ENCODE data around the gene OR10C1.

The OR10C1 gene

DNA sequence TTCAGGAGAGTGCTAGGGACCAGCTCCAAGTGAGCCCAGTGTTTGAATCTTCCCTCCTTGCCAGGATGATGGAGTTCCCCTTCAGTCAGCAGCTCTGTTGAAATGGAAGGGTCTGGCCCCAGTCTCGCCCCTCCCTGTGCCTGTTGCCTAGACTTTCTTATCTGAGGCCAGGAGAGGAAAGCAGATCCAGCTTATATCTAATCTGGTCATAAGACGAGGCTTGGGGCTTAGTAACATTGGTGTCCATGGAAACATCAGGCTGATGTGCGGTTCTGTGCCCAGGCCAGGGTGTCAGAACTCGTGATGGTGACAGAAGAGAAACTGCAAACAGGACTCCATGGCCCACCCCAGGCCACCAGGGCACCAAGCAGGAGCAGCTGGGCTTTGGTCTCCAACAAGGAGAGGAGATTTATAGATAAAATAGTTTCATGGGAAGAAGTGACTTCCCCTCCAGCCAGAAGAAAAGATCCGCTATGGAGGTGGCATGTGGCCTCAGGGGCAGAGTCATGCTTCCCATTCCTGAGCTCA, 38.9 kb downstream of the OR10C1 start:
- H3K4me2 ChIP-seq, result no peak overlapping the region
- TF ChIP-seq, protein P1, sequence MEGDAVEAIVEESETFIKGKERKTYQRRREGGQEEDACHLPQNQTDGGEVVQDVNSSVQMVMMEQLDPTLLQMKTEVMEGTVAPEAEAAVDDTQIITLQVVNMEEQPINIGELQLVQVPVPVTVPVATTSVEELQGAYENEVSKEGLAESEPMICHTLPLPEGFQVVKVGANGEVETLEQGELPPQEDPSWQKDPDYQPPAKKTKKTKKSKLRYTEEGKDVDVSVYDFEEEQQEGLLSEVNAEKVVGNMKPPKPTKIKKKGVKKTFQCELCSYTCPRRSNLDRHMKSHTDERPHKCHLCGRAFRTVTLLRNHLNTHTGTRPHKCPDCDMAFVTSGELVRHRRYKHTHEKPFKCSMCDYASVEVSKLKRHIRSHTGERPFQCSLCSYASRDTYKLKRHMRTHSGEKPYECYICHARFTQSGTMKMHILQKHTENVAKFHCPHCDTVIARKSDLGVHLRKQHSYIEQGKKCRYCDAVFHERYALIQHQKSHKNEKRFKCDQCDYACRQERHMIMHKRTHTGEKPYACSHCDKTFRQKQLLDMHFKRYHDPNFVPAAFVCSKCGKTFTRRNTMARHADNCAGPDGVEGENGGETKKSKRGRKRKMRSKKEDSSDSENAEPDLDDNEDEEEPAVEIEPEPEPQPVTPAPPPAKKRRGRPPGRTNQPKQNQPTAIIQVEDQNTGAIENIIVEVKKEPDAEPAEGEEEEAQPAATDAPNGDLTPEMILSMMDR (conservative IDR thresholded peaks at IDR 0.05; ENCODE audit: low read depth, low read length), result no peak

DNA sequence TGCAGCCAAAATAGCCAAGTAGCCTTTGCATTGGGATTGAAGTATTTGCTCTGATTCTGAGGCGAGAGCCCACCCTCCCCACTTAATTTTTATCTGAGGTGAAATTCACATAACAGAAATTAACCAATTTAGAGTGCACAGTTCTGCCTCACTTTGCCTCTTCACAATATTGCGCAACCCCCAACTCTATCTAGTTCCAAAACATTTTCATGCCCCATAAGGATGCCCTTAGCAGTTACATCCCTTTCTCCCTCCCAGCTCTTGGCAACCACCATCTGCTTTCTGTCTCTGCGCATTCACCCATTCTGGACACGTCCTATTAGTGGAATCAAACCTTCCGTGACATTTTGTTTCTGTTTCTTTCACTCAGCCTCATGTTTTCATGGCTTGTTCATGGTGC, 39.6 kb downstream of the OR10C1 start:
- H3K4me2 ChIP-seq, result no peak overlapping the region
- H3K36me3 ChIP-seq (ENCODE audit: insufficient read depth), result no peaks in the 10 kb centered on the region
- H3K27ac ChIP-seq, result no peak overlapping the region
- no peaks in the 10 kb centered on the region for H3K4me1 ChIP-seq (ENCODE audit: low read depth, poor library complexity, severe bottlenecking)
- H4K20me1 ChIP-seq (ENCODE audit: insufficient read depth), result no peaks in the 10 kb centered on the region
- TF ChIP-seq, protein P1 (conservative IDR thresholded peaks at IDR 0.05; ENCODE audit: low read depth, low read length), result no peak
- no peaks in the 10 kb centered on the region for H3K27me3 ChIP-seq (ENCODE audit: insufficient read depth, low read depth)
- H3K4me3 ChIP-seq (IDR thresholded peaks at IDR 0.05; ENCODE audit: insufficient read depth, low read depth, low read length), result no peak overlapping the region
- no peak overlapping the region for H3K9ac ChIP-seq
- H2AFZ ChIP-seq (ENCODE audit: low read depth), result no peak overlapping the region
- H3K79me2 ChIP-seq (ENCODE audit: insufficient read depth, low read depth), result no peaks in the 10 kb centered on the region

More for the DNA sequence above, 38.9 kb downstream of the OR10C1 start:
- Histone ChIP-seq H3K79me2 (ENCODE audit: insufficient read depth, low read depth) (no peaks in the 10 kb centered on the region), H4K20me1 (ENCODE audit: insufficient read depth) (no peaks in the 10 kb centered on the region), H3K27me3 (ENCODE audit: insufficient read depth, low read depth) (no peaks in the 10 kb centered on the region), H2AFZ (ENCODE audit: low read depth) (no peak overlapping the region), H3K9ac (no peak overlapping the region), H3K27ac (no peak overlapping the region), H3K36me3 (ENCODE audit: insufficient read depth) (no peaks in the 10 kb centered on the region), H3K4me1 (ENCODE audit: low read depth, poor library complexity, severe bottlenecking) (no peaks in the 10 kb centered on the region), H3K4me3 (IDR thresholded peaks at IDR 0.05; ENCODE audit: insufficient read depth, low read depth, low read length) (no peak overlapping the region)

DNA sequence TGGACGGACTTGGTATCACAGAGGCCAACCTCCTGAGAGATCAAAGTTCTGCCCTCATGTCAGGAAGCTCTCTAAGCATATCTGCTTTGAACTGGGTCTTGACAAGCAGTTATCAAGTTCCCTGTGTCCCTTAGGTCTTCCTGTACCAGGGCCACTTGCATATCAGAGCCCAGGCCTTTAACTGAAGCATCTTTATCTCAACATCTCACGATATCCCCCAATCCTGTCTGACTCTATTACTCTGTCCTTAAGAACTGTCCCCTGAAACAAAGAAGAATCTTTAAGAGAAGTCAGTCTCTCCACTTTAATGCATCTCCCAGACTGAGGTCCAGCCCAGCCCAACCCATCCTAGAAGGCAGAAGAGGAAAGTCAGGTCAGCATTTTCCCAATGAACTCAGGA, 40.5 kb downstream of the OR10C1 start:
- TF ChIP-seq, protein P1 (conservative IDR thresholded peaks at IDR 0.05; ENCODE audit: low read depth, low read length), result no peak
- H3K4me2 ChIP-seq, result no peak overlapping the region

DNA sequence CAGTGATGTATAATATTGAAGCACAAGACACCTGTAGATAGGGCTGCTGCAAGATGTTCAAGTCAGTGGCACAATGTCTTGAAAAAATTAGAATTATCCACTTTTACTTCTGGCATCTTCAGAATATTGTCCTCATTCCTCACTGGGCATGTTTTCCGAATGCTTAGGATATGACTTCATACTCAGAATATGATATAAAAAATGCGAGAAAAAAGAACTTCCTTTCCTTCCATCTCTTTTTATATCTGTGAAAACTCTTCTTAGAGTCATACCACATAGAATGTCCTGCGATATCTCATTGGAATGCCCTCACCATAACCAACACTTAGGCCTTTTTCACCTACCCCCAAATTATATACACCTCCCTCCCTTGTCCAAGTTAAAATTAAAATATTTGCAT, 44.1 kb downstream of the OR10C1 start:
- no peaks in the 10 kb centered on the region for H3K27me3 ChIP-seq (ENCODE audit: insufficient read depth, low read depth)
- H4K20me1 ChIP-seq (ENCODE audit: insufficient read depth), result no peaks in the 10 kb centered on the region
- TF ChIP-seq, protein P1 (conservative IDR thresholded peaks at IDR 0.05; ENCODE audit: low read depth, low read length), result no peak
- H3K4me1 ChIP-seq (ENCODE audit: low read depth, poor library complexity, severe bottlenecking), result no peaks in the 10 kb centered on the region
- H3K27ac ChIP-seq, result no peak overlapping the region
- no peaks in the 10 kb centered on the region for H3K79me2 ChIP-seq (ENCODE audit: insufficient read depth, low read depth)
- H2AFZ ChIP-seq (ENCODE audit: low read depth), result no peak overlapping the region
- no peak overlapping the region for H3K4me2 ChIP-seq
- no peaks in the 10 kb centered on the region for H3K36me3 ChIP-seq (ENCODE audit: insufficient read depth)
- H3K9ac ChIP-seq, result no peak overlapping the region
- no peak overlapping the region for H3K4me3 ChIP-seq (IDR thresholded peaks at IDR 0.05; ENCODE audit: insufficient read depth, low read depth, low read length)

More for the DNA sequence above, 40.5 kb downstream of the OR10C1 start:
- Histone ChIP-seq H3K27me3 (ENCODE audit: insufficient read depth, low read depth) (no peaks in the 10 kb centered on the region), H4K20me1 (ENCODE audit: insufficient read depth) (no peaks in the 10 kb centered on the region), H3K9ac (no peak overlapping the region), H2AFZ (ENCODE audit: low read depth) (no peak overlapping the region), H3K36me3 (ENCODE audit: insufficient read depth) (no peaks in the 10 kb centered on the region), H3K4me3 (IDR thresholded peaks at IDR 0.05; ENCODE audit: insufficient read depth, low read depth, low read length) (no peak overlapping the region), H3K27ac (no peak overlapping the region), H3K4me1 (ENCODE audit: low read depth, poor library complexity, severe bottlenecking) (no peaks in the 10 kb centered on the region), H3K79me2 (ENCODE audit: insufficient read depth, low read depth) (no peaks in the 10 kb centered on the region)
